GM12865 (cell line): ENCODE data around the gene TNFRSF1A.

Experiments
- DNase-seq: peaks from one replicate; pipeline ENCODE4 v3.0.0; 2010; ENCODE audit warnings: low read depth
- H3K4me3 ChIP-seq: 2 replicates; pipeline ENCODE4 v1.5.1; 2011; ENCODE audit warnings: mild to moderate bottlenecking, low read depth, low read length, control low read depth
- TF ChIP-seq, protein P1 (sequence below): IDR thresholded peaks from 2 replicates; pipeline ENCODE4 v1.5.1; 2011; ENCODE audit warnings: low read length, control low read depth, low read depth, inconsistent platforms; ENCODE audit not compliant: insufficient read depth; ENCODE audit errors: missing control alignments

Gene TNFRSF1A

DNA sequence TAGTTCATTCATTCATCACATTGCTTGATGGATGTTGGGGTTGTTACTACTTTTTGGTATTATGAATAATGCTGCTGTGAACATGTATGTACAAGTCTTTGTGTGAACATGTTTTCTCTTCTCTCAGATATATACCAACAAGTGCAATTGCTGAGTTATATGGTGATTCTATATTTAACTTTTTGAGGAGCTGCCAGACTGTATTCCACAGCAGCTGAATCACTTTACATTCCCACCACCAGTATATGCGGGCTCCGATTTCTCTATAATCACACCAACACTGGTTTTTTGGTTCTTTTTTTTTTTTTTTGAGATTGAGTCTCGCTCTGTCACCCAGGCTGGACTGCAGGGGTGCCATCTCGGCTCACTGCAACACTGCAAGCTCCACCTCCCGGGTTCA is 53.6 kb downstream of the TNFRSF1A start:
- DNase-seq, result no peak
- TF ChIP-seq, protein P1, sequence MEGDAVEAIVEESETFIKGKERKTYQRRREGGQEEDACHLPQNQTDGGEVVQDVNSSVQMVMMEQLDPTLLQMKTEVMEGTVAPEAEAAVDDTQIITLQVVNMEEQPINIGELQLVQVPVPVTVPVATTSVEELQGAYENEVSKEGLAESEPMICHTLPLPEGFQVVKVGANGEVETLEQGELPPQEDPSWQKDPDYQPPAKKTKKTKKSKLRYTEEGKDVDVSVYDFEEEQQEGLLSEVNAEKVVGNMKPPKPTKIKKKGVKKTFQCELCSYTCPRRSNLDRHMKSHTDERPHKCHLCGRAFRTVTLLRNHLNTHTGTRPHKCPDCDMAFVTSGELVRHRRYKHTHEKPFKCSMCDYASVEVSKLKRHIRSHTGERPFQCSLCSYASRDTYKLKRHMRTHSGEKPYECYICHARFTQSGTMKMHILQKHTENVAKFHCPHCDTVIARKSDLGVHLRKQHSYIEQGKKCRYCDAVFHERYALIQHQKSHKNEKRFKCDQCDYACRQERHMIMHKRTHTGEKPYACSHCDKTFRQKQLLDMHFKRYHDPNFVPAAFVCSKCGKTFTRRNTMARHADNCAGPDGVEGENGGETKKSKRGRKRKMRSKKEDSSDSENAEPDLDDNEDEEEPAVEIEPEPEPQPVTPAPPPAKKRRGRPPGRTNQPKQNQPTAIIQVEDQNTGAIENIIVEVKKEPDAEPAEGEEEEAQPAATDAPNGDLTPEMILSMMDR, result no peak
- no peak overlapping the region for H3K4me3 ChIP-seq

DNA sequence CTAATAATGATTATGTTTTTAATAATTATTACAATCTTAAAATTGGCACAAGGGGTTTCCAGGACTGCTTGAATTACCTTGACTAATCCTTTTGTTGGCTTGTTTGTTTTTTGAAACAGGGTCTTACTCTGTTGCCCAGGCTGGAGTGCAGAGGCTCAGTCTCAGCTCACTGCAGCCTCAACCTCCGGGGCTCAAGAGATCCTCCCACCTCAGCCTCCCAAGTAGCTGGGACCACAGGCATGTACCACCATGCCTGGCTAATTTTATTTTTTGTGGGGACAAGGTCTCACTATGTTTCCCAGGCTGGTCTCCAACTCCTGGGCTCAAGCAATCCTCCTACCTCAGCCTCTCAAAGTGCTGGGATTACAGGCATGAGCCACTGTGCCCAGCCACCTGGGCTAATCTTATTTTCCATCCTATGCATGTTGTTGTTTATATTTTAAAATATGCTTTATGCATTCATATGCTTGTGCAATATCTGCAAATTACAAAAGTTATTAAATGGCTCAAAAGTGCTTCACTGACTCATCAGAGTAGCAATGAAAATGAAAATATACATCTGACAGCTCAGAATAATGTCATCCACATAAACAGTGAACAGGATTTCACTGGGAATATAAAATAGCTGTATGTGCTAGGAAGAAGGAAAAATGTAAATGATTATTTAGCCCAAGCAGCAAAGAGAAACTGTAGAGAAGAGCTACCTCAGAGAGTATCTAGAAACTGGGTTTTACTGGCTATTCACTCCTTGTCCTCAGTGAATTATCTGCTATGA is 56.2 kb downstream of the TNFRSF1A start:
- DNase-seq, result no peak
- TF ChIP-seq, protein P1, result no peak
- H3K4me3 ChIP-seq, result no peak overlapping the region

DNA sequence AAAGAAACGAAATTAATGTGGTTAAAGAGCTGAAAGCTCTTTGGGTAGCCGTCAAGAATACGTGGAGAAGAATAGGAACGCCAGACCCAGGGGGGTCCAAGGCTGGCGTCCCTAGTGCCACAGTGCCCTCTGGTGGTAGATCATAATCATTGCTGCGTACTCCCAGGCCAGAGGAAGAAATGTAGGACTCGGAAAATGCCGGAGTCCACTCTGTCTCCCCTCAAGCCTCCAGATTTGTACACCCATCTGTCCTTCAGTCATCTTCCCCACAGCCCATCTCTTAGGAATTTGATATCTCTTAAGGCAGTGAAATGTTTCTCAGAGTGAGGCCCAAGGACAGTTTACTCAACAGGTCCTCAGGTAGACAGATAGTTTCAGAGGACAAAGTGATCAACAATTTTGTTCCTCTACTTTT is 56.8 kb downstream of the TNFRSF1A start:
- TF ChIP-seq, protein P1, result peak; percentile 88
- H3K4me3 ChIP-seq, result no peak overlapping the region
- peak; percentile 64 for DNase-seq

DNA sequence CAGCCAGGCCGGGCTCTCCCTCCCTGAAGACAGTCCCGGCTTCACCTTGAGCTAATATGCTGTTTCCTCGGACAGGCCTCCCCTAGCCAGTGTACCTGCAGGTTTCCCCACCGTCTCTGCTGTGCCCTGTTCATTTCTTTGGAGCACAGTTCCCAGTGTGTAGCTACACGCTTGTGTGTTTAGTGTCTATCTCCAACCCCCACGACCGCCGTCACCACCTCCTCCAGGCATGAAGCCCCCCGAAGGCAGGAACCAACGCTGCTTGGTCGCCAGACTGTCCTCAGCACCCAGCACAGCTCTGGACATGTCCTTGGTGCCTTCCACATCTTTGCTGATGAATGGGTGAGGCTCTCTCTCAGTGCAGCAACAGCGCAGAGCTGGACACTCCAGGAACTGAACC is 57.6 kb downstream of the TNFRSF1A start:
- no peak for DNase-seq
- TF ChIP-seq, protein P1, result no peak

DNA sequence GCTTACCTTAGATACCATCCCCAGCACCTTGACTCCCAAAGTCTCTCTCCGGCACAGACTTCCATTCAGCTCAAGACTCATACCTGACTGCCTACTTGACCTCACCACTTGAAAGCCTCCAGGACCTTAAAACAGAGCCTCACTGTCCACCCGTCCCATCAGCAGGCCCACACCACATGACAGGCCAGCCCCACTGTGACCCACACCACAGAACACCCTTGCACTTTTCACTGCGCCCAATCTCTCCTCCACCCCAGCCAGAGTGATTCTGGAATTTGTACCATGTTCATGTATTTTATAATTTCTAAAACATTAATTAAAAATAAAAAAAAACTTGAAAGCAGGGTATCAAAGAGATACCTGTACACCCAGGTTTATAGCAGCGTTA is 59.4 kb downstream of the TNFRSF1A start:
- TF ChIP-seq, protein P1, result no peak
- H3K4me3 ChIP-seq, result no peak overlapping the region
- DNase-seq, result no peak

More for the DNA sequence above, 57.6 kb downstream of the TNFRSF1A start:
- H3K4me3 ChIP-seq, result no peak overlapping the region

DNA sequence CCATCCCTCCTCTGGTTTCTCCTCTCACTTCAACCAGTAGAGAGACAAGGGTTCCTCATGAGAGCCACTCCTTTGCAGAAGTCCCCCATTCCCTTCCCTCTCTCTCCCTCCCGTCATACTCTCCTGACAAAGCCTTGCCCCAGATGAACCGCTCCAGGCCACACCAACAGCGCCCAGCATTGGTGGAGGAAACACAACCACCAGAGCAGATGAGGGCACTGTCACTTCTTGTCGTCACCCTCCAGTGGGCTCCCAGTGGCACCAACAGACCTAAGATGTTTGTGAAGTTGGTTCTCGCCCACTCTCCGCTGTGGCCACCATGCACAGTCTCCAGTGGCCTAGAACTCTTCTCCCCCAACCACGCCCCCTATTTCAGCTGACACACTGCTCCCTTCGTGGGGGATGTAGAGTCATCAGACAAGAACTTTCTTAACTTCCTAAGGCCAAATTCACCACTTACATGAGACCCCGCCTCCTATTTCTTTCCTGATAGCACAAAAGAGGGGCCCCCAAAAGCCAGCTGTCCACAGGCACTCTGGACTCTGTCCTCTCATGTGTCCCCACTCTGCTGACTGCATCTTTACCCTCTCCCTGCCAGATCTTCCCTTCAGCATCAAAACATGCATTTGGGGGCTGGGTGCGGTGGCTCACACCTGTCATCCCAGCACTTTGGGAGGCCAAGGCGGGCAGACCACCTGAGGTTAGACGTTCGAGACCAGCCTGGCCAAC is 60.6 kb downstream of the TNFRSF1A start:
- DNase-seq, result no peak
- no peak overlapping the region for H3K4me3 ChIP-seq

More for the DNA sequence above, 60.6 kb downstream of the TNFRSF1A start:
- TF ChIP-seq, protein P1, result no peak
